Osteoblast (primary cell): Measurements from ENCODE around the gene TENM3. TPM values are rescaled to one million over a fixed set of nuclear protein-coding genes. Genes with fewer than 3 reads are reported as not detected.

Source experiments
- DNase-seq: peaks from one replicate; pipeline ENCODE4 v3.0.0; 2011; ENCODE audit warnings: low spot score, mixed read lengths; ENCODE audit not compliant: insufficient read length; ENCODE audit errors: missing footprints
- H2AFZ ChIP-seq: 2 replicates; pipeline ENCODE4 v1.6.0; 2011; ENCODE audit warnings: mild to moderate bottlenecking, low read length
- H3K27ac ChIP-seq: 2 replicates; pipeline ENCODE4 v1.5.1; 2011; ENCODE audit warnings: mild to moderate bottlenecking, low read depth, low read length, moderate library complexity
- H3K27me3 ChIP-seq: 2 replicates; pipeline ENCODE4 v1.6.0; 2012; ENCODE audit warnings: mild to moderate bottlenecking, control low read depth, inconsistent platforms, low read length, moderate library complexity; ENCODE audit not compliant: insufficient read depth
- H3K36me3 ChIP-seq: 2 replicates; pipeline ENCODE4 v1.5.1; 2011; ENCODE audit warnings: mild to moderate bottlenecking, low read length, control low read depth, moderate library complexity; ENCODE audit not compliant: insufficient read depth
- H3K4me1 ChIP-seq: 2 replicates; pipeline ENCODE4 v1.5.1; 2011; ENCODE audit warnings: mild to moderate bottlenecking, low read length, control low read depth, moderate library complexity; ENCODE audit not compliant: insufficient read depth
- H3K4me2 ChIP-seq: 2 replicates; pipeline ENCODE4 v1.6.0; 2011; ENCODE audit warnings: mild to moderate bottlenecking, low read length; ENCODE audit not compliant: insufficient read depth
- H3K4me3 ChIP-seq: fragments of 200-600 bp; sonication (generic); 3 replicates; pipeline ENCODE4 v1.5.1; 2012; ENCODE audit warnings: mild to moderate bottlenecking, low read length, inconsistent platforms; ENCODE audit not compliant: insufficient read depth
- H3K79me2 ChIP-seq: 2 replicates; pipeline ENCODE4 v1.6.0; 2012; ENCODE audit warnings: mild to moderate bottlenecking, low read length, control low read depth, inconsistent platforms; ENCODE audit not compliant: insufficient read depth
- H3K9me3 ChIP-seq: 2 replicates; pipeline ENCODE4 v1.5.1; 2011; ENCODE audit warnings: low read depth, low read length, control low read depth
- H4K20me1 ChIP-seq: 2 replicates; pipeline ENCODE4 v1.6.0; 2012; ENCODE audit warnings: mild to moderate bottlenecking, low read length, control low read depth; ENCODE audit not compliant: insufficient read depth
- CTCF ChIP-seq: IDR thresholded peaks from 2 replicates; pipeline ENCODE4 v1.5.1; 2011; ENCODE audit warnings: mild to moderate bottlenecking, low read depth, low read length, moderate library complexity; ENCODE audit errors: extremely low read depth
- total RNA-seq: library from RNA; depleted of rRNA; stranded (reverse); fragments of >200 nt; gene quantifications from 2 replicates; pipeline ENCODE4 v1.2.3, GENCODE V29; 2012

Gene TENM3
- total RNA-seq, 1 donor: 59.0 TPM

- H3K4me2 ChIP-seq: no peak overlapping the region
- no peak overlapping the region for H3K4me3 ChIP-seq
- no peak for DNase-seq
- no peaks in the 10 kb centered on the region for H3K9me3 ChIP-seq
- no peaks in the 10 kb centered on the region for H3K4me1 ChIP-seq
- TF ChIP-seq CTCF: no peak
- no peaks in the 10 kb centered on the region for H3K27me3 ChIP-seq
- H3K36me3 ChIP-seq: no peaks in the 10 kb centered on the region
- H4K20me1 ChIP-seq: no peaks in the 10 kb centered on the region
- no peak overlapping the region for H3K27ac ChIP-seq
- no peak overlapping the region for H2AFZ ChIP-seq
- no peaks in the 10 kb centered on the region for H3K79me2 ChIP-seq
Observed at GRCh38 chr4:182325397-182325796, 82.2 kb downstream of the TENM3 start.

DNA sequence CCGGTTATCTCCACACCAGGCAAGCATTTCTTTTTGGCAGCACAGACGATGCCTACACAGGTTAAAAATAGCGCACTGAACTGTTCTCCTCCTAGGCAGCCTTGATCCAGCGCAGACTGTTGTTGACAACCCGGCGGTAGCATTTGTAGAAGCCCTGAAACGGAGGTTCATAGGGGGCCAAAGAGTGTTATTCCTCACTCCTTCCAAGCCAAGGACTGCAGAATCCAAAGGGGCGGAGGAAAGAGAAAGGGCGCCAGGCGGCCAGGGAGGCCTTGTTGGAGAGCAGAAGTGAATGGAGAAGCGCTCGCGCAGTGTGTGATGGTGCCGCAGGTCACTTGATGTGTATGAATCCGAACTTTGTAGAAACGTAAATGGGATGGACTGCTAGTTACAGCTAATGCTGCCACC, 82.7 kb downstream of the TENM3 start:
- DNase-seq: no peak
- H3K4me2 ChIP-seq: no peak overlapping the region
- H3K4me3 ChIP-seq: no peak overlapping the region
- H3K9me3 ChIP-seq: no peaks in the 10 kb centered on the region
- H3K79me2 ChIP-seq: no peaks in the 10 kb centered on the region
- no peak overlapping the region for H2AFZ ChIP-seq
- no peaks in the 10 kb centered on the region for H3K36me3 ChIP-seq
- no peaks in the 10 kb centered on the region for H4K20me1 ChIP-seq
- no peaks in the 10 kb centered on the region for H3K27me3 ChIP-seq
- no peaks in the 10 kb centered on the region for H3K4me1 ChIP-seq
- TF ChIP-seq CTCF: no peak
- no peak overlapping the region for H3K27ac ChIP-seq

DNA sequence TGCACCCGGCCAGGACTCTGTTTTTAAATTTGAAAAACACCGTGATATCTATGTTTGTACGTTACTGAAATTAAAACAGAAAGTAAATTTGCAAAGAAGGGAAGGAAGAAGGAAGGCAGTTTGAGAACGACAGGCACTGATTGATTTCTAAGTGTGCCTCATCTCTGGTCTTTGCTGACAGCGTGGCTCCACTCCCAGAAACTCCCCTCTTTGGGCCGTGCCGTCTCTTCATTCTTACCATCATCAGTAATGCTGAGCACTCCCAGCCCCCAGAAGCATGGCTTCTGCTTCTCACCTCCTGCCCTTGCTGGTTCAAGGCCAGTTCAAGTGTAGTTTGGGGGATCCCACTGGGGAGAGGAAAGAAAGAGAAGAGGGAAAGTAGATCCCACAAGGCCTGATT, 85.3 kb downstream of the TENM3 start:
- Histone ChIP-seq H3K79me2 (no peaks in the 10 kb centered on the region), H3K27me3 (no peaks in the 10 kb centered on the region), H3K36me3 (no peaks in the 10 kb centered on the region), H3K4me3 (no peak overlapping the region), H3K27ac (no peak overlapping the region), H3K4me2 (no peak overlapping the region), H3K9me3 (no peaks in the 10 kb centered on the region), H3K4me1 (no peaks in the 10 kb centered on the region), H2AFZ (no peak overlapping the region), H4K20me1 (no peaks in the 10 kb centered on the region)
- no peak for TF ChIP-seq CTCF
- no peak for DNase-seq

- DNase-seq: no peak
- no peaks in the 10 kb centered on the region for H3K9me3 ChIP-seq
- H3K4me2 ChIP-seq: no peak overlapping the region
- H3K4me1 ChIP-seq: peaks cover 6% of the 10 kb centered on the region
- H2AFZ ChIP-seq: no peak overlapping the region
- no peak overlapping the region for H3K4me3 ChIP-seq
- H3K36me3 ChIP-seq: no peaks in the 10 kb centered on the region
- no peaks in the 10 kb centered on the region for H3K79me2 ChIP-seq
- H4K20me1 ChIP-seq: no peaks in the 10 kb centered on the region
- TF ChIP-seq CTCF: no peak
- H3K27ac ChIP-seq: no peak overlapping the region
- no peaks in the 10 kb centered on the region for H3K27me3 ChIP-seq
Observed at GRCh38 chr4:182337366-182337765, 94.2 kb downstream of the TENM3 start.
